Measurements from ENCODE around the gene FBXW5.

Gene FBXW5

GRCh38 chr9:136962163-136962562 is 17.6 kb upstream of the FBXW5 start:
- no peak for DNase-seq (ENCODE audit: low read depth in 2 of 2)

GRCh38 chr9:136961279-136962065 is 16.9 kb upstream of the FBXW5 start:
- no peak for DNase-seq (ENCODE audit: low read depth in 2 of 2)

GRCh38 chr9:136960938-136961275 is 16.4 kb upstream of the FBXW5 start:
- no peak for DNase-seq (ENCODE audit: low read depth in 2 of 2)

GRCh38 chr9:136960212-136960937 is 15.8 kb upstream of the FBXW5 start:
- no peak for DNase-seq (ENCODE audit: low read depth in 2 of 2)

GRCh38 chr9:136958898-136959850 is 14.6 kb upstream of the FBXW5 start:
- no peak for DNase-seq (ENCODE audit: low read depth in 2 of 2)

GRCh38 chr9:136958473-136958872 is 13.9 kb upstream of the FBXW5 start:
- no peak for DNase-seq (ENCODE audit: low read depth in 2 of 2)

GRCh38 chr9:136957901-136958300 is 13.4 kb upstream of the FBXW5 start:
- DNase-seq (ENCODE audit: low read depth in 2 of 2) = no peak

GRCh38 chr9:136957461-136957860 is 12.9 kb upstream of the FBXW5 start:
- no peak for DNase-seq (ENCODE audit: low read depth in 2 of 2)

GRCh38 chr9:136956604-136957003 is 12.1 kb upstream of the FBXW5 start:
- DNase-seq (ENCODE audit: low read depth in 2 of 2) = no peak

- no peak for DNase-seq (ENCODE audit: low read depth in 2 of 2)
Measured at GRCh38 chr9:136955943-136956335, 11.4 kb upstream of the FBXW5 start.

GRCh38 chr9:136955202-136955942 is 10.8 kb upstream of the FBXW5 start:
- DNase-seq (ENCODE audit: low read depth in 2 of 2) = no peak

GRCh38 chr9:136954270-136955083 is 9.9 kb upstream of the FBXW5 start:
- DNase-seq (ENCODE audit: low read depth in 2 of 2) = no peak

GRCh38 chr9:136953771-136954269 is 9.3 kb upstream of the FBXW5 start:
- no peak for DNase-seq (ENCODE audit: low read depth in 2 of 2)

- no peak for DNase-seq (ENCODE audit: low read depth in 2 of 2)
Measured at GRCh38 chr9:136952876-136953770, 8.6 kb upstream of the FBXW5 start.

- no peak for DNase-seq (ENCODE audit: low read depth in 2 of 2)
Measured at GRCh38 chr9:136952321-136952850, 7.8 kb upstream of the FBXW5 start.

- no peak for DNase-seq (ENCODE audit: low read depth in 2 of 2)
Measured at GRCh38 chr9:136951541-136952320, 7.2 kb upstream of the FBXW5 start, which contains the start of gene LCN12. TSS of gene LCN12 (plus strand) at chr9:136952273. CDS start at chr9:136952328, 55 bp downstream.

GRCh38 chr9:136950656-136951276 is 6.2 kb upstream of the FBXW5 start:
- no peak for DNase-seq (ENCODE audit: low read depth in 2 of 2)

Measured in stimulated activated CD4-positive, alpha-beta T cell treated with anti-CD3 and anti-CD28 coated beads, Interleukin-1b, Interleukin-23, amount 100 ng/mL, for 4 hours (primary cell).